ENCODE data around the gene RAC3.
A peak's percentile ranks its signal among the peaks of the same experiment; 100 is the strongest.

RAC3 gene

DNA sequence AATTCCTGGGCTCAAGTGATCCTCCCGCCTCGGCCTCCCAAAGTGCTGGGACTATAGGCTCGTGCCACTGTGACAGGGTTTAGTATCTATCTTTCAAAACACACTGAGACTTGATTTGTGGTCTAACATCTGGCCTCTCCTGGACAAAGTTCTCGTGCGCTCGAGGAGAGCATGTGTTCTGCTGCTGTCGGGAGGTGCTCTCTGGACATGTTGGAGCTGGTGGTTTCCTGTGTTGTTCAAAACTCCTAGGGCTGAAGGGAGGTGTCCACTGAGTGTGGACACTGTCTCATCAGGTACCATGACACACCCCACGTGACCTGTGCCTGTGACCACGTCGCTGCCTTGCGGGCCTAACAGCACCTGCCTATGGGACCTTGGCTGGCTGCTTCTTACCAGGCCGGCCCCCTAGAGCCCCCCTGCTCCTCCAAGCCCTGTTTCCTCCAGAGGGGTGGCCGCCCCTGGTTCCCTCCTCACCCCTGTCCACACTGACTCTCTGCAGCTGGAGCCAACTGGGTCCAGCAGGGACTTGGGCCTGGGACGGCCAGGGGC, 14.5 kb downstream of the RAC3 start:
- DNase-seq, result no peak

GRCh38 chr17:82046903-82047302, 15.4 kb downstream of the RAC3 start:
- no peak for DNase-seq

GRCh38 chr17:82047379-82047778, 15.9 kb downstream of the RAC3 start:
- DNase-seq, result no peak

DNA sequence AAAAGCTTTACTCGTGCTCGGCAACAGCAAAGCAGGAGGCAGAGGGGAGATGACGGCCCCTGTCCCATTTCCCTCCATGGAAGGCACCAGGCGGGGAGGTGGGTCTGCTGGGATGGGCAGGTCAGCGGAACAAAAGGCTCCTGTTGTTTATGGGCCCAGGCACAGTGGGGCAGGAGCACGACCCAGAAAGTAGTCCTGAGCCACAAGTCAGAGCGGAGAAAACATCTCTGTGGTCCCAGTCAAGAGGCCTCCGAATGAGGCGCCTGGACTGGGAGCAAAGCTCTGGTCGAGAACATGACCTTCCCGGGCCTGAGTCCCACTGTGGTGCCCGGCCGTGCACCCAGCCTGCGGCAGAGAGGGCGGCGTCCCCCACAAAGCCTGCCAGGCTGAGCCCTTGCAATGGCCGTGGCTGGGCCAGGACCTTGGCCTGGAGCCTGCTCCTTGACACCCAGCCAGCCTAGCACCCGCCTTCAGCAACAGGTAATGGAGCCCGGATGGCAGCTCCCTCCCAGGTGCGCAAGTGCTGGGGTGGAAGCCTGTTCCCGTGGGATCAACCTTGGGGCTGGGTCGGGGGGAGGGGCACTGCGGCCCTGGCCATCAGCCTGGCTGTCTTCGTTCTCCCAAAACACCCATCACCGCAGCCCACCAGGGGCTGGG, 16.6 kb downstream of the RAC3 start:
- no peak for DNase-seq

GRCh38 chr17:82048571-82048971, 17.1 kb downstream of the RAC3 start:
- DNase-seq, result no peak

DNA sequence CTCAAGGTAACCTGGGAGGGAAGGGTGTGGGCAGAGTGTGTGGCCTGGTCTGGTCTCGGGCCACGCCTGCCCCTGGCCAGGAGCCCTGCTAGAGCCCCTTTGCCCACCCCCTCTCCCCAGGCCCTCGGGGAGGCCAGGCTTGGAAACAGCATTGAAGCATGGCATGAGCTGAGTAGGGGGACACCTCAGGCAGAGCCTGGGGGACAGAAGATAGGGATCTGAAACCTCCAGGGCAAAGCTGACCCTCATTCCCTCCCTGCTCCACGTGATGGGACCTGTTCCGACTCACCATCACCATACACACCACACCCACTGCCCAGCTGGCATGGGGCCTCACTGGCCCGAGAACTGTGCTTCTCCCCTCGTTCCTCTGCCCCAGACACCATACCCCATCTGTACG, 17.6 kb downstream of the RAC3 start:
- DNase-seq, result no peak

GRCh38 chr17:82049521-82049971, 18.1 kb downstream of the RAC3 start:
- no peak for DNase-seq

DNA sequence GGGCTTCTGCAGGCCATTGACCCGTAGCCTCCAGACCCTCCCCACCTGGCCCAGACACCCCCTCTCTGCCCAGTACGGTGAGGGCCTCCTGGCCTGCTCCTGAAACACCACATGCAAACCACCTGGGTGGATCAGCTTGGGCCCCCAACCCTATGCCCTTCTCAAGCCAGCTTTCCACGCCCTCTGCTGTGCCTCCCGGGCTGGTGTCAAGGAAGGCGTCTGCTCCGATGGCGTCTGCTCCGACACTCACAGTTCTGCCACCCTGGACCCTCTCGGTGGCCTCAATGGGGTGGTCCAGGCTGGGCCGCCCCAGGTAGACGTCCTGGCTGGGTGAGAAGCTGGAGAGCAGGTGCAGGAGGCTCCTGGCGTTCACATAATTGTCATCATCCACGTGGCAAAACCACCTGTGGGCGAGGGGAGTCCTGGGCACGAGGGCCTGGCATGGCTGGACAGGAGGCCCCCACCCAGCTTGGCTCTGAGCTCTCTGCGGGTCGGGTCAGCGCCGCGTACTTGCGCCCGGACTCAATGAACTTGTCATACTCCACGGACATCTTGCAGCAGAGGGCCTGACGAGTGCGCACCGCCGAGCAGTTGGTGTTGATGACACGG, 18.8 kb downstream of the RAC3 start:
- DNase-seq, result no peak

GRCh38 chr17:82050761-82051641, 19.5 kb downstream of the RAC3 start:
- DNase-seq, result no peak

DNA sequence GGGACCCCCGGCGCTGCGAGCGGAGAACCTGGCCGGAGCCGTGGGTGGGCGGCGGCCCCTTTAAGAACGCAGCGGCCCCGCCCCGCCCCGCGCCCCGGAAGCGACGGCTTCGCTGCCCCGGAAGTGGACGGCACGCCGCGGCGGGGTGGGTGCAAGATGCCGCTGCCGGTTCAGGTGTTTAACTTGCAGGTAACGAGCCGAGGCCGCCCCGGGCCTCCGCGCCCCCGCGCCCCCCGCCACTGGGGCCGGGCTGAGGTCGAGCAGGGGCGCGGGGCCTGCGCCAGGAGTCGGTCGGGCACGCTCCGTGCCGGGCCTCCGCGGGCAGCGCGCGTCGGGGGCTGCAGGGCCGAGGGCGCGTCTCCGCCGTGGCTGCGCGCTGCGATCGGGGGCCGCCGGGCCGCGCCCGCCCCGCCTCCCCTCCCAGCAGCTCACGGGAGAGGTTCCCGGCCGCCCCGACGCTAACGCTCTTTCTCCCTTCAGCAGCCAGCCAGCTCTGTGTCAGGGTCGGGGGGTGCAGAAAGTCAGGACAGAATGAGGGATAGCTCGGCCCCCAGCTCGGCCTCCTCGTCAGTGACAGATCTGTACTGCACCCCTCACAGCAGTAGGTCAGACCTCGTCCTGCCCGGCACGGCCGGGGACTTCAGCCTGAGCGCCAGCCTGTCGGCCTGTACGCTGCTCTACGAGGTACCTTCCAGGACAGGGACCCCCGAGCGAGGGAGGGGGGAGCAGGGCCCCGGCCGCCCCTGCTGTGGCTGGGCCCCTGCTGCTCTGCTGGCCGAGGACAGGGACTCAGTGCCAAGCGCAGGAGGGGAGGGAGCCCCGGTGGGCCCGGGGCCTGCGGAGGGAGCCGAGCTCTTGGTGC, 20.5 kb downstream of the RAC3 start, which contains the start of the genes GPS1 and RFNG:
TSS of gene GPS1 (plus strand) at position 123 of the 862 bp plus-strand sequence. CDS start at position 157, 34 bp downstream.
TSS of gene RFNG (minus strand) at position 36 of the 862 bp plus-strand sequence. CDS start 45 bp downstream, outside the sequence.
- DNase-seq, result peak; percentile 81

GRCh38 chr17:82052638-82053059, 21.2 kb downstream of the RAC3 start:
- no peak for DNase-seq

- no peak for DNase-seq
Observed at GRCh38 chr17:82053130-82053529, 21.7 kb downstream of the RAC3 start.

DNA sequence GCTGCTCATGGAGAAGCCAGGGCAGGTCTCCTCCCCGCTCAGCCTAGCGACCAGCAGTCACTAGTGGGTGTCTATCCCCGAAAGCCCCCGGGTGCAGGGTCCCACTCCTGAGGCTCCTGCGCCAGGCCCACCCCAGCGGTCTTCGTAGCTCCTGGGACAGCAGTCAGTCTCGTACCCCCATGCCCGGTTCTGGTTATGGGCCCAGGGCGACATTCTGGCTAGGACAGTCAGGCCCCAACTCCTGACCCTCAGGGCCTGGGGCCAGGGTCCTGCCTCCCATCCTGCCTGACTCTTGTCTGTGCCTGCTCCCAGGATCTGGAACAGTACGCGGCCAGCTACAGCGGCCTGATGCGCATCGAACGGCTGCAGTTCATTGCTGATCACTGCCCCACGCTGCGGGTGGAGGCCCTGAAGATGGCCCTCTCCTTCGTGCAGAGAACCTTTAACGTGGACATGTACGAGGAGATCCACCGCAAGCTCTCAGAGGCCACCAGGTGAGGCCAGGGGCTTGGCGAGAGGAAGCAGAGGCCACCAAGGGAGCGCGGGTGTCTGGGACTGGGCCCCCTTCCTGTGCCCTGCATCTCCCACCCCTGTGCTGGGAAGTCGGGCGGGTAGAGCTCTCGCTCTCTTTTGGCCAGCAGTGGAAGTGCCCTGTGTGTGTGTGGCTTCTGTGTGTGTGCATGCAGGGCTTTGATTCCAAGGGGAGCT, 22.2 kb downstream of the RAC3 start:
- DNase-seq, result no peak

DNA sequence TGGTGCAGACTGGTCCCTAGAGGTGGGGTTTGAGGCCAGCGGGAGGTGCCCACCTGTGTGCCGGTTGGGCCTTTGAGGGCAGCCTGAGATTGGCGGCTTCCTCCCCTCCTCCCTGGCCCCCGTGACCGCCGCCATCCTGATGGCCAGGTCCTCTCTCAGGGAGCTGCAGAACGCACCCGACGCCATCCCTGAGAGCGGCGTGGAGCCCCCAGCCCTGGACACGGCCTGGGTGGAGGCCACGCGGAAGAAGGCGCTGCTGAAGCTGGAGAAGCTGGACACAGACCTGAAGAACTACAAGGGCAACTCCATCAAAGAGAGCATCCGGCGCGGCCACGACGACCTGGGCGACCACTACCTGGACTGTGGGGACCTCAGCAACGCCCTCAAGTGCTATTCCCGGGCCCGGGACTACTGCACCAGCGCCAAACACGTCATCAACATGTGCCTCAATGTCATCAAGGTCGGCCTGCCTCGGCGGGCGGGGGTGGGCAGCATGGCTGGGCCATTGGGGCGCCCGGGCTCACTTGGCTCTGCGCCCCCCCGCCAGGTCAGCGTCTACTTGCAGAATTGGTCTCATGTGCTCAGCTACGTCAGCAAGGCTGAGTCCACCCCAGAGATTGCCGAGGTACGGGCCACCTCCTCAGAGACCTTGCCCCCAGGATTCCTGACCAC, 23.0 kb downstream of the RAC3 start:
- DNase-seq, result no peak

DNA sequence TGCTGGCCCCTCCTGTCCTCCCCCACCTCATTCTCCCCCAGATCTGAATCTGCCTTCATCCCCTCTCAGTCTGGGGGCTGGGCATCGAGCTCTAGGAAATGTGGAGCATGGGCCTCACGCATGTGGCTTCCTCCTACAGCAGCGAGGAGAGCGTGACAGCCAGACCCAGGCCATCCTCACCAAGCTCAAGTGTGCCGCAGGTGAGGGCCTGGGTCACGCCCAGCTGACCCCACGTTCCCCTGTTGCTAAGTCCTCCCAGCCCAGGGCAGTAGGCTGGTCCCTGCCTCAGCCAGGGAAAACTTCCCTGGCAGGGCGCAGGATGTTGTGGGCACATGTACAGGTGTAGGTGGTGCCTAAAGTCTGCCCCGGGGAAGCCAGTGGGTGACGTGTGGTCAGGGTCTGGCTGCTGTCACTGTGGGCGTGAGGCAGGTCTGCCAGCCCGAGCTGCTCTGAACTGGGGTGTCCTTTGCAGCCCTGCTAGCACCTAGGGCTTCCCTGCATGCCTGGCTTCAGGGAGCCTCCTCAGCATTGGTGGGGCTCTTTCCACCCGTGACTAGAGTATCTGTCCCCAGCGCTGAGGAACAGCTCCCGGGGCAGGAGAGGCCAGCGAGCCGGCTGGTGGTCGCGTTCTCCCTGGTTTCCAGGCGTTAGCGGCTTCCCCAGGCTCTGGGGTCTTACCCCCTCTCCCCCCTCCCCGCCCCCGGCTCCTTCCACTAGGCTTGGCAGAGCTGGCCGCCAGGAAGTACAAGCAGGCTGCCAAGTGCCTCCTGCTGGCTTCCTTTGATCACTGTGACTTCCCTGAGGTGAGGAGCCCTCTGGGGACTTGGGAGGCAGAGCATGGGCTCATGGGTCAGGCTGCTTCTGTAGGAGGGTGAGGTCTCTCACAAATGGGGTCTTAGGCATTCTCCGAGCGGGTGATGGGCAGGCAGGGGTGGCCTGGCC, 23.8 kb downstream of the RAC3 start:
- no peak for DNase-seq

DNA sequence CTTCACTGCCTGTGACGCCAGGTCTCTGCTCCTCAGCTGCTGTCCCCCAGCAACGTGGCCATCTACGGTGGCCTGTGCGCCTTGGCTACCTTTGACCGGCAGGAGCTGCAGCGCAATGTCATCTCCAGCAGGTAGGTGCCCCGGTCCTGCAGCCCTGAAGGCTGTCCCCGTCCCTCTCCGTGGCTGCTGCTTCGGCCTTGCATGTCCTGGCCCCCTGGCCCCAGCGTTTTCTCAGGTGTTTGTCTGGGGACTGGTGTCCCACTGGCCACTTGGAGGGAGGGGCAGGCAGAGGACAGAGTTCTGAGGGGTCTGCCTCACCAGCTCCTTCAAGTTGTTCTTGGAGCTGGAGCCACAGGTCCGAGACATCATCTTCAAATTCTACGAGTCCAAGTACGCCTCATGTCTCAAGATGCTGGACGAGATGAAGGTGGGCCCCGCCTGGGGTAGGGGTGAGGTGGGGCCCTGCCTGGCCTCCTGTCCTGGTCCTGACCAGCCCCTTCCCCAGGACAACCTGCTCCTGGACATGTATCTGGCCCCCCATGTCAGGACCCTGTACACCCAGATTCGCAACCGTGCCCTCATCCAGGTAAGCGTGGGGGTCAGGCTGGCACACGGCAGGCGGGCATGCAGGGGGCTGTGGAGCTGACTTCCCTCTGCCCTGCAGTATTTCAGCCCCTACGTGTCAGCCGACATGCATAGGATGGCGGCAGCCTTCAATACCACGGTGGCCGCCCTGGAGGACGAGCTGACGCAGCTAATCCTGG, 24.7 kb downstream of the RAC3 start:
- DNase-seq, result no peak

DNA sequence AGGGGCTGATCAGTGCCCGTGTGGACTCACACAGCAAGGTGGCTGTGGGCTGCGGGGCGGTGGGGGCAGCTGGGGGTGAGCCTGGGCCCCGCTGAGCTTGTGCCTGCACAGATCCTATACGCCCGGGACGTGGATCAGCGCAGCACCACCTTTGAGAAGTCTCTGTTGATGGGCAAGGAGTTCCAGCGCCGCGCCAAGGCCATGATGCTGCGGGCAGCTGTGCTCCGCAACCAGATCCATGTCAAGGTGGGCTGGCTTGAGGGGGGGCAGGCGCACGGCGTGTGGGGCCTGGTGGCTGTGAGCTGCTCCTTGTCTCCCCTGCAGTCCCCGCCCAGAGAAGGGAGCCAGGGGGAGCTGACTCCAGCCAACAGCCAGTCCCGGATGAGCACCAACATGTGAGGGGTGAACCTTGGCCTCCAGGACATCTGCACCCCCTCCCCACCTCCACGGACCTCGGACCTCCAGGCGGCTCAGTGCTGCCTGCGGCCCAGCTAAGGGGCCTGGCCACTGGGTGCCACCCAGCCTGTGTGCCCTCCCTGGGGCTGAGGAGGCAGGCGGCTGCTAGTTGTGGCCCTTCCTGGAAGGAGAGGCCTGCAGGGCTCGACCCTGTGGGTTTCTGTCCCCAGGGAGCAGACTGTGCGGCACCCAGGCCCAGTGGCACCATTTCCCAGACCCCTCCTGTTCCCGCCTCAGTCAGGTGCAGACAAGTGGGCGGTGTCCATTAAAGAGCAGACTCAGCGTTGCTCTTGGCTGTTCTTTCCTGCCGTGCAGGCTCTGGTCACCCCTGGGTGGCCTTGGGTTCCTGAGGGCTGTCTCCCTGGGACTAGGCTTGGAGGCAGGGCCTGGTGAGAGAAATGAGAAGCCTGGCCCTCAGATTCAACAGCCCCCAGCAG, 25.5 kb downstream of the RAC3 start:
- no peak for DNase-seq

Measured in activated gamma-delta T cell treated with Interleukin-2 at 50 U/mL for 16 hours (primary cell).